ENCODE data around the gene KLRF2.
A peak's percentile ranks its signal among the peaks of the same experiment; 100 is the strongest.

The KLRF2 gene

GRCh38 chr12:9928607-9929006 lies 47.3 kb downstream of the KLRF2 start:
- H3K9me3 ChIP-seq (ENCODE audit: control insufficient read depth in 5 of 5, low read length in 5 of 5): no peaks in the 10 kb centered on the region

DNA sequence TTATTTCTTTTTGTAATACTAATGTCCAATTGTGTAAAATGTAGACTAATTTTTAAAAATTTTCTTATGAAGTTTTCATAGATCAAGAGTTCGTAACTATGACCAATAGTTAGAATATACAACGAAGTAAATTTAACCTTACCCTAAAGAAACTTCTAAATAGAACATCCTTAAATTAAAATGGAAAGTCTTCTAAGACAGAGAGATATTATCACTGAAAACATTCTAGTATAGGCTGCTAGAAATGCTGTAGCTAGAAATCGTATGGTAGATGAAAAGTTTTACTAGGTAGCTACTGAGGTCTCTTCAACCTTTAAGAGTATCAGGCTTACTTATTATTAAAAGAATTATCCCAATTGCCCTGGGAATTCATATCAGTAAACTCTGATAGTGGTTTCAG lies 50.0 kb downstream of the KLRF2 start:
- H3K27me3 ChIP-seq (ENCODE audit: control insufficient read depth in 5 of 5, insufficient read depth in 4 of 5, low read length in 5 of 5): no peaks in the 10 kb centered on the region
- no peak overlapping the region for H3K4me3 ChIP-seq (ENCODE audit: low read depth in 1 of 5, low read length in 5 of 5)
- no peaks in the 10 kb centered on the region for H3K9me3 ChIP-seq (ENCODE audit: control insufficient read depth in 5 of 5, low read length in 5 of 5)

More at GRCh38 chr12:9928607-9929006, 47.3 kb downstream of the KLRF2 start:
- H3K27ac ChIP-seq (ENCODE audit: low read depth, low read length): no peak overlapping the region
- no peaks in the 10 kb centered on the region for H3K36me3 ChIP-seq (ENCODE audit: control insufficient read depth in 5 of 5, insufficient read depth in 5 of 5, low read length in 5 of 5)
- H3K9ac ChIP-seq (ENCODE audit: low read length in 5 of 5): no peak overlapping the region
- H3K4me1 ChIP-seq (ENCODE audit: control insufficient read depth in 5 of 5, insufficient read depth in 5 of 5, low read length in 5 of 5): peaks cover 0 to 3% (median 0%) of the 10 kb centered on the region in 5 donors
- H3K4me3 ChIP-seq (ENCODE audit: low read depth in 1 of 5, low read length in 5 of 5): no peak overlapping the region
- H3K27me3 ChIP-seq (ENCODE audit: control insufficient read depth in 5 of 5, insufficient read depth in 4 of 5, low read length in 5 of 5): no peaks in the 10 kb centered on the region

DNA sequence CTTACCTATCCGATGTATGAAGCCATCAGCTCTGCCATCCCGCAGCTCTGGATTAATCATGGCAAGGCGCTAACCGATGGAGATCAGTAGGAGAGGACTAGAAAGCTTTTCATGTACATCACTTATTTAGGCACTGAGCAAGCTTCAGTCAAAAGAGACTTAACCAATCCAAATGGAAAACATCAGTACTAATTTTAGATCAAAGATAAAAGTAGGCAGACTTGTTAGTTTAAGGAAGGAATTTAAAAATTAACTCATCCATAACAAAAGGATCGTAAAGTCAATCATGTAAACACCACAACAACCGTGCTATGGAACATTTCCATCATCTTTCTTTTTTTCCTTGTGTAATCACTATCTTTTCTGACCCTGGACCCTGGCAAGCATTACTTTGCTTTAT lies 51.0 kb downstream of the KLRF2 start, which contains the start of gene CLEC2A:
TSS of gene CLEC2A (minus strand) at position 101 of the 400 bp plus-strand sequence. CDS start at position 60, 41 bp downstream.
- Histone ChIP-seq H3K9me3 (ENCODE audit: control insufficient read depth in 5 of 5, low read length in 5 of 5) (no peaks in the 10 kb centered on the region), H3K27ac (ENCODE audit: low read depth, low read length) (no peak within 1 kb of the TSS), H3K4me1 (ENCODE audit: control insufficient read depth in 5 of 5, insufficient read depth in 5 of 5, low read length in 5 of 5) (no peaks in the 10 kb centered on the region), H3K9ac (ENCODE audit: low read length in 5 of 5) (no peak within 1 kb of the TSS), H3K27me3 (ENCODE audit: control insufficient read depth in 5 of 5, insufficient read depth in 4 of 5, low read length in 5 of 5) (no peaks in the 10 kb centered on the region), H3K36me3 (ENCODE audit: control insufficient read depth in 5 of 5, insufficient read depth in 5 of 5, low read length in 5 of 5) (no peaks in the 10 kb centered on the region), H3K4me3 (ENCODE audit: low read depth in 1 of 5, low read length in 5 of 5) (no peak within 1 kb of the TSS)

More for the DNA sequence above, 50.0 kb downstream of the KLRF2 start:
- Histone ChIP-seq H3K4me1 (ENCODE audit: control insufficient read depth in 5 of 5, insufficient read depth in 5 of 5, low read length in 5 of 5) (no peaks in the 10 kb centered on the region), H3K9ac (ENCODE audit: low read length in 5 of 5) (no peak overlapping the region), H3K36me3 (ENCODE audit: control insufficient read depth in 5 of 5, insufficient read depth in 5 of 5, low read length in 5 of 5) (no peaks in the 10 kb centered on the region), H3K27ac (ENCODE audit: low read depth, low read length) (no peak overlapping the region)

DNA sequence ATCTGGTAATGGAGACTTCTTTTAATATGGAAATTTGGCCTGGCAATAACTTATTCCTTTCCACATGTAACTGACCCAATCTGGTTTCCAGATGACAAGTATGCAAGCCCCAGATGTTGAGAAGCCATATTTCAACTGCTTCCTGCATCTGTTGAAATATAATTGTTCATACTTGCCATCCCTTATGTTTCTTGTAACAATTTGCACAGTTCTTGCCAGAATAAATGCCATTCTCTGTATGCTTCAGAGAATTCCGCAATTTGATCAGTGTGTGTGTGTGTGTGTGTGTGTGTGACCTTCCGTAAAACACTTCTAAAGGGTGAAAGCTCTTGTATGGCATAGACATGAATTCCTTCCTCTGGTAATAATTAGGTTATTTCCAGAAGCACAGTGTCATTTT lies 52.7 kb downstream of the KLRF2 start:
- Histone ChIP-seq H3K27me3 (ENCODE audit: control insufficient read depth in 5 of 5, insufficient read depth in 4 of 5, low read length in 5 of 5) (no peaks in the 10 kb centered on the region), H3K4me1 (ENCODE audit: control insufficient read depth in 5 of 5, insufficient read depth in 5 of 5, low read length in 5 of 5) (no peaks in the 10 kb centered on the region), H3K36me3 (ENCODE audit: control insufficient read depth in 5 of 5, insufficient read depth in 5 of 5, low read length in 5 of 5) (no peaks in the 10 kb centered on the region), H3K4me3 (ENCODE audit: low read depth in 1 of 5, low read length in 5 of 5) (no peak overlapping the region), H3K9ac (ENCODE audit: low read length in 5 of 5) (no peak overlapping the region), H3K9me3 (ENCODE audit: control insufficient read depth in 5 of 5, low read length in 5 of 5) (no peaks in the 10 kb centered on the region), H3K27ac (ENCODE audit: low read depth, low read length) (no peak overlapping the region)

- Histone ChIP-seq H3K4me3 (ENCODE audit: low read depth in 1 of 5, low read length in 5 of 5) (no peak overlapping the region), H3K9ac (ENCODE audit: low read length in 5 of 5) (no peak overlapping the region), H3K4me1 (ENCODE audit: control insufficient read depth in 5 of 5, insufficient read depth in 5 of 5, low read length in 5 of 5) (no peaks in the 10 kb centered on the region), H3K36me3 (ENCODE audit: control insufficient read depth in 5 of 5, insufficient read depth in 5 of 5, low read length in 5 of 5) (no peaks in the 10 kb centered on the region), H3K27ac (ENCODE audit: low read depth, low read length) (no peak overlapping the region), H3K27me3 (ENCODE audit: control insufficient read depth in 5 of 5, insufficient read depth in 4 of 5, low read length in 5 of 5) (no peaks in the 10 kb centered on the region), H3K9me3 (ENCODE audit: control insufficient read depth in 5 of 5, low read length in 5 of 5) (no peaks in the 10 kb centered on the region)
Observed at GRCh38 chr12:9935026-9935425, 53.7 kb downstream of the KLRF2 start.

DNA sequence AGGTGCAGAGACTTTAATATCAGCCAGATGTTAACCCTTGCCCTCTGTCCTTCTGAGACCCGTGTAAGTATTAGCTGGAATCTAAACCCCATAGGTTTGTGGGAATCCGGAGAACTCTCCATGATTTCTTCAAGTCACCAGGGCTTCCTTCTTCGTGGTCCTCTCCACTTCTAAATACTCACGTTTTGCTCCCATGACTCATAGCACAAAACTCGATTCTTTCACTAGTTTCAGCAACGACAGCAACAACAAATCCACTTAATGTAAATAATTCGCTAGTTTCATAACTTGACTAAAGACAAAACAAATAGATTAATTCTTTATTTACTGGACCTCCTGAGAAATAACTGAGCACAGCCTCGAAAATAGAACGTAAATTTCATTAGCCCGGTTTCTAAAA lies 55.3 kb downstream of the KLRF2 start:
- no peak overlapping the region for H3K9ac ChIP-seq (ENCODE audit: low read length in 5 of 5)
- H3K27me3 ChIP-seq (ENCODE audit: control insufficient read depth in 5 of 5, insufficient read depth in 4 of 5, low read length in 5 of 5): no peaks in the 10 kb centered on the region
- H3K4me3 ChIP-seq (ENCODE audit: low read depth in 1 of 5, low read length in 5 of 5): no peak overlapping the region
- H3K36me3 ChIP-seq (ENCODE audit: control insufficient read depth in 5 of 5, insufficient read depth in 5 of 5, low read length in 5 of 5): no peaks in the 10 kb centered on the region
- no peak overlapping the region for H3K27ac ChIP-seq (ENCODE audit: low read depth, low read length)
- no peaks in the 10 kb centered on the region for H3K9me3 ChIP-seq (ENCODE audit: control insufficient read depth in 5 of 5, low read length in 5 of 5)
- H3K4me1 ChIP-seq (ENCODE audit: control insufficient read depth in 5 of 5, insufficient read depth in 5 of 5, low read length in 5 of 5): no peaks in the 10 kb centered on the region

- no peak overlapping the region for H3K9ac ChIP-seq (ENCODE audit: low read length in 5 of 5)
- no peak overlapping the region for H3K4me3 ChIP-seq (ENCODE audit: low read depth in 1 of 5, low read length in 5 of 5)
- H3K36me3 ChIP-seq (ENCODE audit: control insufficient read depth in 5 of 5, insufficient read depth in 5 of 5, low read length in 5 of 5): no peaks in the 10 kb centered on the region
- H3K27me3 ChIP-seq (ENCODE audit: control insufficient read depth in 5 of 5, insufficient read depth in 4 of 5, low read length in 5 of 5): peaks cover 0 to 4% (median 2%) of the 10 kb centered on the region in 5 donors
- H3K27ac ChIP-seq (ENCODE audit: low read depth, low read length): no peak overlapping the region
- peaks cover 0 to 4% (median 0%) of the 10 kb centered on the region in 5 donors for H3K4me1 ChIP-seq (ENCODE audit: control insufficient read depth in 5 of 5, insufficient read depth in 5 of 5, low read length in 5 of 5)
- no peaks in the 10 kb centered on the region for H3K9me3 ChIP-seq (ENCODE audit: control insufficient read depth in 5 of 5, low read length in 5 of 5)
Observed at GRCh38 chr12:9940375-9940774, 59.1 kb downstream of the KLRF2 start.

- Histone ChIP-seq H3K4me3 (ENCODE audit: low read depth in 1 of 5, low read length in 5 of 5) (no peak overlapping the region), H3K36me3 (ENCODE audit: control insufficient read depth in 5 of 5, insufficient read depth in 5 of 5, low read length in 5 of 5) (no peaks in the 10 kb centered on the region), H3K9ac (ENCODE audit: low read length in 5 of 5) (no peak overlapping the region), H3K27ac (ENCODE audit: low read depth, low read length) (no peak overlapping the region), H3K9me3 (ENCODE audit: control insufficient read depth in 5 of 5, low read length in 5 of 5) (no peaks in the 10 kb centered on the region), H3K4me1 (ENCODE audit: control insufficient read depth in 5 of 5, insufficient read depth in 5 of 5, low read length in 5 of 5) (peaks cover 0 to 4% (median 0%) of the 10 kb centered on the region in 5 donors), H3K27me3 (ENCODE audit: control insufficient read depth in 5 of 5, insufficient read depth in 4 of 5, low read length in 5 of 5) (peaks cover 0 to 4% (median 2%) of the 10 kb centered on the region in 5 donors)
Observed at GRCh38 chr12:9941838-9942237, 60.5 kb downstream of the KLRF2 start.

- no peak overlapping the region for H3K27ac ChIP-seq (ENCODE audit: low read depth, low read length)
Observed at GRCh38 chr12:9943240-9943639, 62.0 kb downstream of the KLRF2 start.

GRCh38 chr12:9944391-9944790 lies 63.1 kb downstream of the KLRF2 start:
- Histone ChIP-seq H3K9ac (ENCODE audit: low read length in 5 of 5) (no peak overlapping the region), H3K4me3 (ENCODE audit: low read depth in 1 of 5, low read length in 5 of 5) (no peak overlapping the region), H3K9me3 (ENCODE audit: control insufficient read depth in 5 of 5, low read length in 5 of 5) (no peaks in the 10 kb centered on the region), H3K4me1 (ENCODE audit: control insufficient read depth in 5 of 5, insufficient read depth in 5 of 5, low read length in 5 of 5) (peaks cover 0 to 4% (median 0%) of the 10 kb centered on the region in 5 donors), H3K36me3 (ENCODE audit: control insufficient read depth in 5 of 5, insufficient read depth in 5 of 5, low read length in 5 of 5) (no peaks in the 10 kb centered on the region), H3K27me3 (ENCODE audit: control insufficient read depth in 5 of 5, insufficient read depth in 4 of 5, low read length in 5 of 5) (peaks cover 0 to 4% (median 2%) of the 10 kb centered on the region in 5 donors), H3K27ac (ENCODE audit: low read depth, low read length) (no peak overlapping the region)

More at GRCh38 chr12:9943240-9943639, 62.0 kb downstream of the KLRF2 start:
- Histone ChIP-seq H3K9ac (ENCODE audit: low read length in 5 of 5) (no peak overlapping the region), H3K4me1 (ENCODE audit: control insufficient read depth in 5 of 5, insufficient read depth in 5 of 5, low read length in 5 of 5) (peaks cover 0 to 4% (median 0%) of the 10 kb centered on the region in 5 donors), H3K4me3 (ENCODE audit: low read depth in 1 of 5, low read length in 5 of 5) (peak overlapping the region in 1 of 5 donors; percentile 10), H3K36me3 (ENCODE audit: control insufficient read depth in 5 of 5, insufficient read depth in 5 of 5, low read length in 5 of 5) (no peaks in the 10 kb centered on the region), H3K9me3 (ENCODE audit: control insufficient read depth in 5 of 5, low read length in 5 of 5) (no peaks in the 10 kb centered on the region), H3K27me3 (ENCODE audit: control insufficient read depth in 5 of 5, insufficient read depth in 4 of 5, low read length in 5 of 5) (peaks cover 0 to 4% (median 2%) of the 10 kb centered on the region in 5 donors)
